Endothelial cell of umbilical vein (primary cell): ENCODE data around the gene CCDC12. TPM values are rescaled to one million over a fixed set of nuclear protein-coding genes. Genes with fewer than 3 reads are reported as not detected.

Source experiments
- BruUV-seq: library from RNA; stranded (reverse); fragments of 400-500 nt; replicated peaks from 2 replicates; lab custom pipeline; 2021; lab: Mats Ljungman, UMichigan
- CTCF ChIA-PET: fragments of 300-600, 350-600 bp; sonication (Branson Sonifier 250); formaldehyde crosslinking; loops from one replicate; lab custom pipeline; 2021; ENCODE audit warnings: antibody characterized with exemption, inconsistent platforms; lab: Charles Lee
- POLR2A ChIA-PET: fragments of 300-600, 350-600 bp; sonication (Branson Sonifier 250); formaldehyde crosslinking; loops from one replicate; lab custom pipeline; 2021; ENCODE audit warnings: antibody characterized with exemption, inconsistent platforms; lab: Charles Lee
- DNase-seq: peaks from one replicate; pipeline ENCODE4 v3.0.0-alpha.2; 2011; ENCODE audit warnings: low read depth, low spot score
- FAIRE-seq: peaks from 2 replicates; lab custom pipeline; 2011; peaks lifted over from hg19 to GRCh38; lab: Jason Lieb, UNC
- H2AFZ ChIP-seq: 2 replicates; pipeline ENCODE4 v1.6.0; 2012; ENCODE audit warnings: low read depth, low read length, control low read depth, inconsistent platforms
- H3K27ac ChIP-seq: 2 replicates; pipeline ENCODE4 v1.5.1; 2011; ENCODE audit warnings: low read depth, mild to moderate bottlenecking, control low read depth, low read length, moderate library complexity; ENCODE audit not compliant: insufficient read depth
- H3K27me3 ChIP-seq, 2 experiments: 2 replicates each; pipeline versions ENCODE4 v1.6.0 to v1.6.1; 2011; ENCODE audit warnings: low read length in 2 of 2, mixed read lengths in 1 of 2; ENCODE audit not compliant: control insufficient read depth in 2 of 2, insufficient read depth in 2 of 2
- H3K36me3 ChIP-seq, 2 experiments: 2 replicates in 1 of 2; 3 replicates in 1 of 2; pipeline ENCODE4 v1.5.1; 2011; ENCODE audit warnings: low read length in 2 of 2, mild to moderate bottlenecking in 1 of 2, moderate library complexity in 1 of 2; ENCODE audit not compliant: control insufficient read depth in 2 of 2, insufficient read depth in 2 of 2; ENCODE audit errors: extremely low read depth in 1 of 2
- H3K4me1 ChIP-seq: 3 replicates; pipeline ENCODE4 v1.5.1; 2011; ENCODE audit warnings: mild to moderate bottlenecking, low read length; ENCODE audit not compliant: control insufficient read depth, insufficient read depth; ENCODE audit errors: extremely low read depth
- H3K4me2 ChIP-seq: 2 replicates; pipeline ENCODE4 v1.6.1; 2011; ENCODE audit warnings: low read length, control low read depth, mixed read lengths; ENCODE audit not compliant: insufficient read depth
- H3K4me3 ChIP-seq, 3 experiments: fragments of 200-600 bp in 1 of 3; sonication (generic), shearing (Covaris generic) in 1 of 3; replicated peaks in 1 of 3; 2 replicates each; pipeline ENCODE4 v1.5.1; 2011 to 2016; ENCODE audit warnings: control low read depth in 3 of 3, low read length in 3 of 3, mild to moderate bottlenecking in 2 of 3, inconsistent platforms in 1 of 3, low read depth in 1 of 3, moderate library complexity in 1 of 3; ENCODE audit not compliant: insufficient read depth in 1 of 3
- H3K79me2 ChIP-seq: 2 replicates; pipeline ENCODE4 v1.6.0; 2012; ENCODE audit warnings: low read length, inconsistent platforms; ENCODE audit not compliant: control insufficient read depth, insufficient read depth
- H3K9ac ChIP-seq: replicated peaks from 2 replicates; pipeline ENCODE3; 2011; ENCODE audit warnings: low read length, control low read depth; ENCODE audit not compliant: insufficient read depth; ENCODE audit errors: extremely low read depth
- H3K9me1 ChIP-seq: replicated peaks from 3 replicates; pipeline ENCODE4 v1.6.0; 2011; ENCODE audit warnings: mild to moderate bottlenecking, low read length; ENCODE audit not compliant: control insufficient read depth, insufficient read depth; ENCODE audit errors: extremely low read depth
- H3K9me3 ChIP-seq: replicated peaks from 2 replicates; pipeline ENCODE4 v1.5.1; 2012; ENCODE audit warnings: low read length, inconsistent platforms; ENCODE audit not compliant: control insufficient read depth, insufficient read depth
- H4K20me1 ChIP-seq: replicated peaks from 2 replicates; pipeline ENCODE3; 2011; ENCODE audit warnings: mild to moderate bottlenecking, low read length; ENCODE audit not compliant: control insufficient read depth, insufficient read depth; ENCODE audit errors: extremely low read depth
- EZH2 ChIP-seq: IDR thresholded peaks from 2 replicates; pipeline ENCODE4 v1.6.1; 2012; ENCODE audit warnings: borderline replicate concordance, low read depth, mild to moderate bottlenecking, moderate library complexity, low read length, inconsistent platforms; ENCODE audit not compliant: severe bottlenecking
- FOS ChIP-seq: IDR thresholded peaks from 2 replicates; pipeline ENCODE4 v1.6.1; 2011; ENCODE audit warnings: mild to moderate bottlenecking, low read length, moderate library complexity, borderline replicate concordance; ENCODE audit not compliant: insufficient read depth
- GATA2 ChIP-seq: IDR thresholded peaks from 2 replicates; pipeline ENCODE4 v1.7.0; 2011; ENCODE audit warnings: low read depth, mild to moderate bottlenecking, moderate library complexity, mixed read lengths, low read length; ENCODE audit not compliant: insufficient read length, insufficient read depth
- JUN ChIP-seq: IDR thresholded peaks from 2 replicates; pipeline ENCODE4 v1.6.1; 2011; ENCODE audit warnings: borderline replicate concordance, low read depth; ENCODE audit not compliant: insufficient read length, insufficient read depth
- MYC ChIP-seq: IDR thresholded peaks from one replicate; pipeline ENCODE4 v1.6.1; 2011; ENCODE audit warnings: mild to moderate bottlenecking, low read depth, low read length
- POLR2A ChIP-seq: IDR thresholded peaks from 2 replicates; pipeline ENCODE4 v1.6.1; 2012; ENCODE audit warnings: low read depth, mild to moderate bottlenecking, control low read depth, low read length
- POLR2AphosphoS5 ChIP-seq: IDR thresholded peaks from 2 replicates; pipeline ENCODE4 v1.6.1; 2012; ENCODE audit warnings: low read depth, mild to moderate bottlenecking, control low read depth, low read length, moderate library complexity; ENCODE audit not compliant: insufficient read depth
- dilution Hi-C: fragments of 300-500 bp; cut with MboI; formaldehyde crosslinking; loops from one replicate; pipeline ENCODE4 v1.15.0; 2019; ENCODE audit warnings: low sequenced_read_pairs; ENCODE audit not compliant: extremely low pct_ligation_motif_present
- intact Hi-C: fragments of 100-400 bp; cut with micrococcal nuclease; formaldehyde crosslinking; loops from one replicate; pipeline ENCODE4 v1.10.0; 2022
- polyA plus RNA-seq, 4 experiments: library from polyadenylated mRNA; depleted of rRNA in 3 of 4; stranded (reverse) in 3 of 4; unstranded in 1 of 4; fragments of >200 nt; gene quantifications; 2 replicates each; pipeline versions ENCODE4 v1.2.1 to v1.2.3, GENCODE V29; 2011 to 2012; ENCODE audit warnings: missing spikeins in 1 of 4
- total RNA-seq: library from RNA; stranded (reverse); gene quantifications from 2 replicates; pipeline ENCODE4 v1.2.3, GENCODE V29; 2021
- TF ChIP-seq, protein P1 (sequence below), 2 donors: IDR thresholded peaks; 1 replicate in 1 of 2; 2 replicates in 1 of 2; pipeline ENCODE4 v1.5.1; 2011; ENCODE audit warnings: low read length in 2 of 2, mild to moderate bottlenecking in 2 of 2, moderate library complexity in 2 of 2, control low read depth in 1 of 2, inconsistent platforms in 1 of 2, low read depth in 1 of 2; ENCODE audit not compliant: insufficient read depth in 1 of 2; ENCODE audit errors: extremely low read depth in 1 of 2
- TF ChIP-seq, protein P2 (sequence below): IDR thresholded peaks from 2 replicates; pipeline ENCODE4 v1.6.1; 2011; ENCODE audit not compliant: insufficient read depth, insufficient read length

Gene CCDC12
- total and polyA plus RNA-seq, 2 donors (not counting 3 experiments of a cell fraction or from before 2014, with no cell fraction given): 35.1 to 50.5 TPM

DNA sequence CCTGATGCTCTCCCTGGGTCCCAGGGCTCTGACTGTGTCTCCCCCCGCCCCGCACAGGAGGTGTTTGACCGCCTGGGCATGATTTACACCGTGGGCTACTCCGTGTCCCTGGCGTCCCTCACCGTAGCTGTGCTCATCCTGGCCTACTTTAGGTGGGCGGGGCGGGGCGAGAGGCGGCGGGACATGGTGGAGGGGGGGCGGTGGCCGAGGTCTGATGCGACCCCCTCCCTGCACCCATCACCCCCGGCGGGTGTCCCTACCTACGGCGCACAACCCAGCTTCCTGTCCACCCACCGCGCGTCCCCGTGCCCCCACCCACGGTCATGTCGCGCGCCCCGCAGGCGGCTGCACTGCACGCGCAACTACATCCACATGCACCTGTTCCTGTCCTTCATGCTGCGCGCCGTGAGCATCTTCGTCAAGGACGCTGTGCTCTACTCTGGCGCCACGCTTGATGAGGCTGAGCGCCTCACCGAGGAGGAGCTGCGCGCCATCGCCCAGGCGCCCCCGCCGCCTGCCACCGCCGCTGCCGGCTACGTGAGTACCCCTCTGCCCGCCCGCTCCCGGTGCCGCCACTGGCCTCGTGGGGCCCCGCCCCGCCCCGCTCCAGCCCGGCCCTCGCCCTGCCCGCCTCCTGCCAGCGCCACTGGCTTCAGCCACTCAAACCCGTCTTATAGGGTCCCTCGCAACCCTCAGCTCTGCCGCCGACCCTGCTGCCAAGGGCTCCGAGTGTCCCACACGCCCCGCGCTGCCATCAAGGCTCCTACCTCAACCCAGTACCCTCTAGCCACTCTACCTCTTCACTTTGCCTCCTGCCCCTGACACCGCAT, 78.0 kb downstream of the CCDC12 start:
- ChIA-PET POLR2A (no interaction called here), CTCF (interaction anchor here (0.9 to 2.3 kb wide), 8 partner anchors 11 to 425 kb away, joined by 3 to 8 read pairs (median 3); no protein-coding TSS in a partner anchor)
- H3K9ac ChIP-seq: no peak overlapping the region
- intact Hi-C loops: loop anchor here (10.0 kb wide), 1 partner anchor 414 kb away; no protein-coding TSS in a partner anchor
- FAIRE-seq: no peak
- BruUV-seq: no TSS peak
- H3K9me3 ChIP-seq: no peaks in the 10 kb centered on the region
- H3K9me1 ChIP-seq: no peaks in the 10 kb centered on the region
- no peak overlapping the region for H3K4me2 ChIP-seq
- peak overlapping the region; percentile 43 for H2AFZ ChIP-seq
- no peaks in the 10 kb centered on the region for H4K20me1 ChIP-seq
- TF ChIP-seq EZH2: peak; percentile 18
- no peak for TF ChIP-seq MYC
- no peak overlapping the region for H3K27ac ChIP-seq
- dilution Hi-C loops: no loop called here
- no peaks in the 10 kb centered on the region for H3K27me3 ChIP-seq
- DNase-seq: no peak
- no peaks in the 10 kb centered on the region for H3K79me2 ChIP-seq
- H3K36me3 ChIP-seq: no peaks in the 10 kb centered on the region
- H3K4me1 ChIP-seq: peaks cover 3% of the 10 kb centered on the region
- H3K4me3 ChIP-seq: no peak overlapping the region

DNA sequence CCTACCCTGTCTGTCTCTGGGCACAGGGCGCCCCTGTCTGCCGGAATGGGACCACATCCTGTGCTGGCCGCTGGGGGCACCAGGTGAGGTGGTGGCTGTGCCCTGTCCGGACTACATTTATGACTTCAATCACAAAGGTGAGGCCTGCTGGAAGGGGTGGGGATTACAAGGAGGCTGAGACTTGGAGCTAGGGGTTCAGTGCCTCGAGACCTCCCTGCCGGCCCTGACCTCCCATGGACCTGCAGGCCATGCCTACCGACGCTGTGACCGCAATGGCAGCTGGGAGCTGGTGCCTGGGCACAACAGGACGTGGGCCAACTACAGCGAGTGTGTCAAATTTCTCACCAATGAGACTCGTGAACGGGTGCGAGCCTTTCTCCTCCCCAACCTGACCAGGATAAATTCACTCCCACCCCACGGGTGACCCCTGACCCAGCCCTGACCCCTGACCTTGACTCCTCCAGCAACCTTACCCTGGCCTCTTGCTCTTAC, 78.7 kb downstream of the CCDC12 start:
- no peaks in the 10 kb centered on the region for H3K9me1 ChIP-seq
- no peaks in the 10 kb centered on the region for H3K9me3 ChIP-seq
- BruUV-seq: no TSS peak
- TF ChIP-seq, protein P1, sequence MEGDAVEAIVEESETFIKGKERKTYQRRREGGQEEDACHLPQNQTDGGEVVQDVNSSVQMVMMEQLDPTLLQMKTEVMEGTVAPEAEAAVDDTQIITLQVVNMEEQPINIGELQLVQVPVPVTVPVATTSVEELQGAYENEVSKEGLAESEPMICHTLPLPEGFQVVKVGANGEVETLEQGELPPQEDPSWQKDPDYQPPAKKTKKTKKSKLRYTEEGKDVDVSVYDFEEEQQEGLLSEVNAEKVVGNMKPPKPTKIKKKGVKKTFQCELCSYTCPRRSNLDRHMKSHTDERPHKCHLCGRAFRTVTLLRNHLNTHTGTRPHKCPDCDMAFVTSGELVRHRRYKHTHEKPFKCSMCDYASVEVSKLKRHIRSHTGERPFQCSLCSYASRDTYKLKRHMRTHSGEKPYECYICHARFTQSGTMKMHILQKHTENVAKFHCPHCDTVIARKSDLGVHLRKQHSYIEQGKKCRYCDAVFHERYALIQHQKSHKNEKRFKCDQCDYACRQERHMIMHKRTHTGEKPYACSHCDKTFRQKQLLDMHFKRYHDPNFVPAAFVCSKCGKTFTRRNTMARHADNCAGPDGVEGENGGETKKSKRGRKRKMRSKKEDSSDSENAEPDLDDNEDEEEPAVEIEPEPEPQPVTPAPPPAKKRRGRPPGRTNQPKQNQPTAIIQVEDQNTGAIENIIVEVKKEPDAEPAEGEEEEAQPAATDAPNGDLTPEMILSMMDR (IDR thresholded peaks at IDR 0.05; ENCODE audit: extremely low read depth in 1 of 2, insufficient read depth in 1 of 2, low read depth in 1 of 2, low read length in 2 of 2): no peak
- TF ChIP-seq, protein P2, sequence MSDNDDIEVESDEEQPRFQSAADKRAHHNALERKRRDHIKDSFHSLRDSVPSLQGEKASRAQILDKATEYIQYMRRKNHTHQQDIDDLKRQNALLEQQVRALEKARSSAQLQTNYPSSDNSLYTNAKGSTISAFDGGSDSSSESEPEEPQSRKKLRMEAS: no peak
- TF ChIP-seq EZH2 (no peak), GATA2 (no peak), POLR2AphosphoS5 (no peak), MYC (no peak), JUN (no peak), POLR2A (no peak), FOS (no peak)
- POLR2A ChIA-PET: no interaction called here
- intact Hi-C loops (loop anchor here (10.0 kb wide), 1 partner anchor 413 kb away; no protein-coding TSS in a partner anchor), dilution Hi-C loops (no loop called here)
- DNase-seq (no peak), FAIRE-seq (no peak)
- H3K4me3 ChIP-seq: no peak overlapping the region
- H3K27ac ChIP-seq: no peak overlapping the region
- H3K36me3 ChIP-seq: no peaks in the 10 kb centered on the region
- H3K4me2 ChIP-seq: no peak overlapping the region
- H3K9ac ChIP-seq: no peak overlapping the region
- CTCF ChIA-PET: interaction anchor here (0.9 to 2.3 kb wide), 4 partner anchors 12 to 234 kb away, joined by 3 to 8 read pairs (median 4); no protein-coding TSS in a partner anchor
- peaks cover 1% of the 10 kb centered on the region for H3K4me1 ChIP-seq
- H3K27me3 ChIP-seq: no peaks in the 10 kb centered on the region
- H3K79me2 ChIP-seq: no peaks in the 10 kb centered on the region
- H4K20me1 ChIP-seq: no peaks in the 10 kb centered on the region
- no peak overlapping the region for H2AFZ ChIP-seq
